H1 (cell line): ENCODE results near the gene PARP15. TPM values are rescaled to one million over a fixed set of nuclear protein-coding genes. Genes with fewer than 3 reads are reported as not detected.

Source experiments
- CHD1 ChIP-seq: IDR thresholded peaks from 2 replicates; pipeline ENCODE4 v1.6.1; 2012; ENCODE audit warnings: low read depth, low read length, improper control_type of control experiment
- CHD2 ChIP-seq: IDR thresholded peaks from 2 replicates; pipeline ENCODE4 v1.6.1; 2012; ENCODE audit warnings: low read length, improper control_type of control experiment
- GTF2F1 ChIP-seq: IDR thresholded peaks from 2 replicates; pipeline ENCODE4 v1.6.1; 2012; ENCODE audit warnings: low read depth, low read length, improper control_type of control experiment, borderline replicate concordance
- NANOG ChIP-seq: IDR thresholded peaks from 2 replicates; pipeline ENCODE4 v1.6.1; 2011; ENCODE audit warnings: low read length, low read depth, mild to moderate bottlenecking, inconsistent platforms; ENCODE audit not compliant: insufficient read depth, poor library complexity, severe bottlenecking
- NRF1 ChIP-seq: IDR thresholded peaks from 2 replicates; pipeline ENCODE4 v1.6.1; 2011; ENCODE audit warnings: mild to moderate bottlenecking, low read depth, low read length, improper control_type of control experiment
- SAP30 ChIP-seq: fragments of 300-600 bp; sonication (generic); IDR thresholded peaks from 2 replicates; pipeline ENCODE4 v1.7.1; 2012; ENCODE audit warnings: low read length, moderate library complexity, mild to moderate bottlenecking, inconsistent platforms; ENCODE audit not compliant: insufficient read depth, insufficient replicate concordance
- polyA plus RNA-seq, 7 experiments: library from polyadenylated mRNA; depleted of rRNA in 3 of 7; stranded (reverse) in 5 of 7; unstranded in 2 of 7; fragments of >200 nt in 5 of 7; fragments of 200-250 nt in 2 of 7; gene quantifications; 1 replicate in 5 of 7; 2 replicates in 1 of 7; 4 replicates in 1 of 7; pipeline versions ENCODE4 v1.2.1 to v1.2.3, GENCODE V29; 2011 to 2013; ENCODE audit warnings: missing spikeins in 2 of 7, mixed read lengths in 2 of 7
- total RNA-seq: library from RNA; stranded (reverse); fragmentation: NEBNext Ultra II Directional; extraction: Animal tissue kit (Norgen Biotek cat#: 25700); gene quantifications from 2 replicates; pipeline ENCODE4 v1.2.1, GENCODE V29; 2021
- TF ChIP-seq, protein P1 (sequence below): fragments of 300-600 bp; sonication (generic); IDR thresholded peaks from 2 replicates; pipeline ENCODE4 v1.7.1; 2012; ENCODE audit warnings: low read length, moderate library complexity, mild to moderate bottlenecking, inconsistent platforms; ENCODE audit not compliant: insufficient replicate concordance
- TF ChIP-seq, protein P2 (sequence below): IDR thresholded peaks from 2 replicates; pipeline ENCODE4 v1.6.1; 2011; ENCODE audit warnings: low read depth, mild to moderate bottlenecking, low read length; ENCODE audit not compliant: insufficient read depth

PARP15 gene
- total and polyA plus RNA-seq, 2 of the 8 experiments (the other 6 are each of a cell fraction or from before 2014, with no cell fraction given), result 0.37 to 0.45 TPM

DNA sequence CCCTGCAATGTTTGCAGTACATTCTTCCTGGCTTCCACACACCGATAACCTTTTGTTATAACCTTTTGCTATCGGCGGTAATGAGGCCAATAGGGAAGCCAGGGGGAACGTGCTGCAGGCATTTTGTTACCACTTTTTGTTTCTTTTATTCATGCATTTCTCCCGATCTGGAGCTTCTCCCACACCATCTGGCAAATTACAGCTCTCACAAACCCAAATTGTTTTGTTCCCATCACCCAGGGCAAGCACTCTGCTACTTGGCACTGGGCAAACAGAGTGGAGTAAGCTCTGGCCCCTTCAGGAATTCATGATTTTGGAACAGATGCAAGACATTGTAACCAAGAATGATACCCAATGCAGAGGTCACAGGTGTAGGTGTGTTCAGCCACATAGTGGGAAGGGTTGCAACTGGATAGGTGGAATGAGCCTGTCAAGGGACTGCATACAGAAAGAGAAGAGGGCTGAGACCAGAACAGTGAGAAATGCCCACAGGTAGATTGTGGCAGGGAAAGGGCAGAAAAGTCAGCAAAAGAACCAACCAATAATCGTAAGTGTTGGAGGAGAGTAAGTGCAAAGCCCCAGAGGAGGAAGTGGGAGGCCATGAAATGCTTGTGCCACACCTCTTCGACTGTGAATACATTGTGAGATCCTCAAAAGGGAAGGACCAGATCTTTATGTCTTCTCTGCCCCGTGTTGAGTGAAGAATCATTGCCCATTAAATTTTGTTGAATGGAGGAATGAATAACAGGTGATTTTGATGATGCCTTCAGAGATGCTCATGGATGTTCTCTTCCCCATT, 45.8 kb downstream of the PARP15 start (continued):
- TF ChIP-seq, protein P1, sequence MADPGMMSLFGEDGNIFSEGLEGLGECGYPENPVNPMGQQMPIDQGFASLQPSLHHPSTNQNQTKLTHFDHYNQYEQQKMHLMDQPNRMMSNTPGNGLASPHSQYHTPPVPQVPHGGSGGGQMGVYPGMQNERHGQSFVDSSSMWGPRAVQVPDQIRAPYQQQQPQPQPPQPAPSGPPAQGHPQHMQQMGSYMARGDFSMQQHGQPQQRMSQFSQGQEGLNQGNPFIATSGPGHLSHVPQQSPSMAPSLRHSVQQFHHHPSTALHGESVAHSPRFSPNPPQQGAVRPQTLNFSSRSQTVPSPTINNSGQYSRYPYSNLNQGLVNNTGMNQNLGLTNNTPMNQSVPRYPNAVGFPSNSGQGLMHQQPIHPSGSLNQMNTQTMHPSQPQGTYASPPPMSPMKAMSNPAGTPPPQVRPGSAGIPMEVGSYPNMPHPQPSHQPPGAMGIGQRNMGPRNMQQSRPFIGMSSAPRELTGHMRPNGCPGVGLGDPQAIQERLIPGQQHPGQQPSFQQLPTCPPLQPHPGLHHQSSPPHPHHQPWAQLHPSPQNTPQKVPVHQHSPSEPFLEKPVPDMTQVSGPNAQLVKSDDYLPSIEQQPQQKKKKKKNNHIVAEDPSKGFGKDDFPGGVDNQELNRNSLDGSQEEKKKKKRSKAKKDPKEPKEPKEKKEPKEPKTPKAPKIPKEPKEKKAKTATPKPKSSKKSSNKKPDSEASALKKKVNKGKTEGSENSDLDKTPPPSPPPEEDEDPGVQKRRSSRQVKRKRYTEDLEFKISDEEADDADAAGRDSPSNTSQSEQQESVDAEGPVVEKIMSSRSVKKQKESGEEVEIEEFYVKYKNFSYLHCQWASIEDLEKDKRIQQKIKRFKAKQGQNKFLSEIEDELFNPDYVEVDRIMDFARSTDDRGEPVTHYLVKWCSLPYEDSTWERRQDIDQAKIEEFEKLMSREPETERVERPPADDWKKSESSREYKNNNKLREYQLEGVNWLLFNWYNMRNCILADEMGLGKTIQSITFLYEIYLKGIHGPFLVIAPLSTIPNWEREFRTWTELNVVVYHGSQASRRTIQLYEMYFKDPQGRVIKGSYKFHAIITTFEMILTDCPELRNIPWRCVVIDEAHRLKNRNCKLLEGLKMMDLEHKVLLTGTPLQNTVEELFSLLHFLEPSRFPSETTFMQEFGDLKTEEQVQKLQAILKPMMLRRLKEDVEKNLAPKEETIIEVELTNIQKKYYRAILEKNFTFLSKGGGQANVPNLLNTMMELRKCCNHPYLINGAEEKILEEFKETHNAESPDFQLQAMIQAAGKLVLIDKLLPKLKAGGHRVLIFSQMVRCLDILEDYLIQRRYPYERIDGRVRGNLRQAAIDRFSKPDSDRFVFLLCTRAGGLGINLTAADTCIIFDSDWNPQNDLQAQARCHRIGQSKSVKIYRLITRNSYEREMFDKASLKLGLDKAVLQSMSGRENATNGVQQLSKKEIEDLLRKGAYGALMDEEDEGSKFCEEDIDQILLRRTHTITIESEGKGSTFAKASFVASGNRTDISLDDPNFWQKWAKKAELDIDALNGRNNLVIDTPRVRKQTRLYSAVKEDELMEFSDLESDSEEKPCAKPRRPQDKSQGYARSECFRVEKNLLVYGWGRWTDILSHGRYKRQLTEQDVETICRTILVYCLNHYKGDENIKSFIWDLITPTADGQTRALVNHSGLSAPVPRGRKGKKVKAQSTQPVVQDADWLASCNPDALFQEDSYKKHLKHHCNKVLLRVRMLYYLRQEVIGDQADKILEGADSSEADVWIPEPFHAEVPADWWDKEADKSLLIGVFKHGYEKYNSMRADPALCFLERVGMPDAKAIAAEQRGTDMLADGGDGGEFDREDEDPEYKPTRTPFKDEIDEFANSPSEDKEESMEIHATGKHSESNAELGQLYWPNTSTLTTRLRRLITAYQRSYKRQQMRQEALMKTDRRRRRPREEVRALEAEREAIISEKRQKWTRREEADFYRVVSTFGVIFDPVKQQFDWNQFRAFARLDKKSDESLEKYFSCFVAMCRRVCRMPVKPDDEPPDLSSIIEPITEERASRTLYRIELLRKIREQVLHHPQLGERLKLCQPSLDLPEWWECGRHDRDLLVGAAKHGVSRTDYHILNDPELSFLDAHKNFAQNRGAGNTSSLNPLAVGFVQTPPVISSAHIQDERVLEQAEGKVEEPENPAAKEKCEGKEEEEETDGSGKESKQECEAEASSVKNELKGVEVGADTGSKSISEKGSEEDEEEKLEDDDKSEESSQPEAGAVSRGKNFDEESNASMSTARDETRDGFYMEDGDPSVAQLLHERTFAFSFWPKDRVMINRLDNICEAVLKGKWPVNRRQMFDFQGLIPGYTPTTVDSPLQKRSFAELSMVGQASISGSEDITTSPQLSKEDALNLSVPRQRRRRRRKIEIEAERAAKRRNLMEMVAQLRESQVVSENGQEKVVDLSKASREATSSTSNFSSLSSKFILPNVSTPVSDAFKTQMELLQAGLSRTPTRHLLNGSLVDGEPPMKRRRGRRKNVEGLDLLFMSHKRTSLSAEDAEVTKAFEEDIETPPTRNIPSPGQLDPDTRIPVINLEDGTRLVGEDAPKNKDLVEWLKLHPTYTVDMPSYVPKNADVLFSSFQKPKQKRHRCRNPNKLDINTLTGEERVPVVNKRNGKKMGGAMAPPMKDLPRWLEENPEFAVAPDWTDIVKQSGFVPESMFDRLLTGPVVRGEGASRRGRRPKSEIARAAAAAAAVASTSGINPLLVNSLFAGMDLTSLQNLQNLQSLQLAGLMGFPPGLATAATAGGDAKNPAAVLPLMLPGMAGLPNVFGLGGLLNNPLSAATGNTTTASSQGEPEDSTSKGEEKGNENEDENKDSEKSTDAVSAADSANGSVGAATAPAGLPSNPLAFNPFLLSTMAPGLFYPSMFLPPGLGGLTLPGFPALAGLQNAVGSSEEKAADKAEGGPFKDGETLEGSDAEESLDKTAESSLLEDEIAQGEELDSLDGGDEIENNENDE, result no peak
- no peak for TF ChIP-seq CHD2
- no peak for TF ChIP-seq CHD1
- no peak for TF ChIP-seq NRF1
- no peak for TF ChIP-seq SAP30
- no peak for TF ChIP-seq GTF2F1
- TF ChIP-seq, protein P2, sequence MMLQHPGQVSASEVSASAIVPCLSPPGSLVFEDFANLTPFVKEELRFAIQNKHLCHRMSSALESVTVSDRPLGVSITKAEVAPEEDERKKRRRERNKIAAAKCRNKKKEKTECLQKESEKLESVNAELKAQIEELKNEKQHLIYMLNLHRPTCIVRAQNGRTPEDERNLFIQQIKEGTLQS, result no peak
- TF ChIP-seq NANOG, result no peak
